Hematopoietic multipotent progenitor cell (in vitro differentiated cells): ENCODE results near the gene SPI1. TPM values are rescaled to one million over a fixed set of nuclear protein-coding genes. Genes with fewer than 3 reads are reported as not detected.
"Not testable (repeated sequence)": the region's sequence is repeated elsewhere in the genome, so short reads cannot be mapped to it uniquely, and the experiment has no call there.

Experiments
- DNase-seq, 3 donors: peaks; one replicate each; pipeline ENCODE4 v3.0.0-alpha.2; 2011 to 2015; ENCODE audit warnings: low read depth in 2 of 3, low spot score in 2 of 3
- total RNA-seq: library from RNA; depleted of rRNA; stranded (reverse); fragments of >200 nt; gene quantifications from one replicate; pipeline ENCODE4 v1.2.3, GENCODE V29; 2012

Gene SPI1
- total RNA-seq, 1 donor: 99.6 TPM

DNA sequence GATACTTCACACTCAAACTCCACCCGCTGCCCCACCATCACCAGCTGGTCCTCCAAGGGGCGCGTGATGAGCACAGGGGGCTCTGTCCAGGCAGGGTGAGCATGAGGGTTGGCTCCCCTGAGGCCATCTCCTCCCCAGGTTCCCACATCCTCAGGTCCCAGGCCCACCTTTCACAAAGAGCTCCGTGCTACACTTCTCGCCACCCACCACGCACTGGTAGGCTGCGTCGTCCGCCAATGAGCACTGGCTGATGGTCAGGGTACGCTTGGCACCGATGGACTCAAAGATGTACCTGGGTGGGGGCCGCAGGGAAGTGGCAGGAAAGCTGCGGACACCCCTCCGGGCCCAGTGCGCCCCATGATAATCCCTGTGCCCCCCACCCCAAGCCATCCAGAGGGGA, 35.5 kb downstream of the SPI1 start:
- DNase-seq: no peak

GRCh38 chr11:47342036-47342803, 36.1 kb downstream of the SPI1 start:
- no peak for DNase-seq

GRCh38 chr11:47340980-47341775, 37.2 kb downstream of the SPI1 start:
- no peak for DNase-seq

DNA sequence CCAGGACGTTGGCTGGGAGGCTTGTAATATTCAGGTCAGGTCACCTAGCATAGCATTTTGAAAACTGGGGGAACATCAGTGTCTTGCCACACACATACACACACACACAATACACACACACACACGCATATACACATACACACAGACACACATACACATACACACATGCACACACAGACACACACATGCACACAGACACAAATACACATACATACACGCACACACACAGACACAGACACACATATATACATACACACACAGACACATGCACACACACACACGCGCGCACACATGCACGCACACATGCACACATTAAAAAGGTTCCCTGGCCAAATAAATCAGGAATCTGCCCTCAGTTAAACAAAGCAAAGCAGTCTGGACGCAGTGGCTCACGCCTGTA, 38.3 kb downstream of the SPI1 start:
- DNase-seq: no peak

GRCh38 chr11:47338396-47339241, 39.7 kb downstream of the SPI1 start:
- DNase-seq: no peak

- DNase-seq: no peak
These were observed 41.0 kb downstream of the SPI1 start for GRCh38 chr11:47337229-47337924.

- DNase-seq: no peak
These were observed 41.8 kb downstream of the SPI1 start for GRCh38 chr11:47336595-47336994.

GRCh38 chr11:47335733-47336132, 42.6 kb downstream of the SPI1 start:
- no peak for DNase-seq

DNA sequence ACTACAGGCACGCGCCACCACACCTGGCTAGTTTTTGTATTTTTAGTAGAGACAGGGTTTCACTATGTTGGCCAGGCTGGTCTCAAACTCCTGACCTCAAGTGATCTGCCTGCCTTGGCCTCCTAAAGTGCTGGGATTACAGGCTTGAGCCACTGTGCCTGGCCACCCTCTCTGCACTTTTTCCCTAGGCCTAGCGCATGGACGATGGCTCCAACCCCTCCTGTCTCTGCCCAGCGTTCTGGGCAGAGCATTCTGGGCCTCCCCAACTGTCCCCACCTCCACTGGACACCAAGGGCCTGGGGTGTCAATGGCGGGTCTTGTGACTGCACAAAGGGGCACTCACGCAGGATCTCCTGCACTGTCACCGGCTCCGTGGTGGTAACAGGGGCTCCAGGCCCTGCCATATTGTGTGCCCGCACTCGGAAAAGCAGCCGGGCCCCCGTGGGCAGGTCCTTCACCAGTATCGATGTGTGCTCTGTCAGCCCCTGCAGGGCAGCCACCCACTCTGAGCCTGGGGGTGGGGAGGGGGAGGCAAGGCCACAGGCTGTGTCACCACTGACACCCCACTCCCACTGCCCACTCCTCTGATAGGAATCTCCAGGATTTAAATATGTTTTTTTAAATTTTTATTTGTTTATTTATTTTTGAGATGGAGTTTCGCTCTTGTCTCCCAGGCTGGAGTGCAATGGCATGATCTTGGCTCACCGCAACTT, 43.5 kb downstream of the SPI1 start:
- DNase-seq: not testable (repeated sequence)

DNA sequence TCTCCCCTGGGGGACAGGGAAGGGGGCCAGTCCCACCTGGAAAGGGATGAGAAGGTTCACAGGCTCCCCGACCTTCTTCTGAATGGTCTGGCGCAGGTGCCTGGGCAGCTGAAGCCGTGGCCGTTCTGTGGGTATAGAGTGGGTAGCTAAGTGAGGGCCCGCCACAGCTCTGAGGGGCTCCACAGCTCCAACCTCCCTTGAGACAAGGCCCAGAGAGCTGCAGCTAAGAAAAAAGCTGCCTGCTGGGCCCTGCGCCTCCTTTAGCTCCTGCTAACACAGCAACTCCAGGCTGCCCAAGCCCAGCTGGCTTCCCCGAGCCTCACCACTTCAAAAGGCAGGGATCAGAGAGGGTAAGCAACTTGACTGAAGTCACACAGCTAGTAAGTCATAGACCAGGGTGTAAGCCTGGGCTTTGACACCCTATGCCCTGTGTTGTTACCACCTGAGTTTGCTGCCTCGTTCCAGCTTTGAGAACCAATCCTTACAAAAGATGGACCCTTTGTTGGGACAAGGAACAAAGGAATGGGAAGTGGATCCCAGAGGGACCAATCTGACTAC, 44.4 kb downstream of the SPI1 start:
- no peak for DNase-seq

GRCh38 chr11:47333526-47333845, 44.9 kb downstream of the SPI1 start:
- DNase-seq: no peak

DNA sequence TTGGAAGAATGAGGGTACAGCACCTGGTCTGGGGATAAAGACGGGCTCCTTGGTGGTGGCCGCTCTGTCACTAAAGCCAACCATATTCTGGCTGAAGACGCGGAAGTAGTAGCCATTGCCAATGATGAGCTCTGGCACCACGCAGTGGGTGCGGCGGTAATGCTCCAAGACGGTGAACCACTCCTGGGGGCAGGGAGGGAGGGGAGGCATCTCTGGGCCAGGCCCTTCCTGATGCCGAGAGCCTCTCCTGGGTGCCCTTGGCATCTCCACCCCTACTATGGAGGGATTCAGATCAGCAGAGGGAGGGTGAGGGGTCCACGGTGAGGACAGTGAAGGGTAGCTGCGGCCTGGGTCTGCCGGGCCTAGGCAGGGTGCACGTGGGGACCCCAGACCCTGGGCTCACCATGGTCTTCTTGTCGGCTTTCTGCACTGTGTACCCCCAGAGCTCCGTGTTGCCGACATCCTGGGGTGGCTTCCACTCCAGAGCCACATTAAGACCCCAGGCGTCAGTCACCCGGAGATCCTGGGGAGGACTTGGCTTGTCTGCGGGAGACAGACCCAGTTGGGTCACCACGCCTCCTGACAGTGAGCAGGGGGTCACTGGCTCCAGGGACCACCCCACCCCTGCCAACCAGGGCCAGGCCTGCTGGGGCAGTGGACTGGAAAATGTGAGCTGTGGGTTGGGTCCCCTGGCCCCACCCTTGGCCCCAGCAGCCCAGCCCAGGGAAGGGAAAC, 45.4 kb downstream of the SPI1 start:
- DNase-seq: no peak

DNA sequence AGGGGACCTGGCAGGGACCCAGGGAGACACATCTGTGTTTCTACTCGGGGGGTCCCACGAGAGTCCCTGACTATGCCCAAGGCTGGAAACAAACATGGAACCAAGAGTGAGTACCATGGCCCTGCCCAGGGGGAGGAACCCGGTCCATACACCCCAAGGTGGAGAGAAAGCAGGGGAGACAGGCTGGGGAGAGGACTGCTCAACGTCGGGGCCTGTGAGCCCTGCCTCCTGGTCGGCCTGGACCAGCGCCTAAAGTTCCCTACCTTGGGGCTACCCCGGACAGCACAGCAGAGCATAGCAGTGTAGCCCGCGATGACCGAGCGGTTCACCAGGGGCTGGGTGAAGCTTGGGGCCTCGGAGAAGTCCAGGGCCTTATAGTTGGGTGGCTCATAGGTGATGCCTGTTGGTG, 46.0 kb downstream of the SPI1 start:
- DNase-seq: no peak

DNA sequence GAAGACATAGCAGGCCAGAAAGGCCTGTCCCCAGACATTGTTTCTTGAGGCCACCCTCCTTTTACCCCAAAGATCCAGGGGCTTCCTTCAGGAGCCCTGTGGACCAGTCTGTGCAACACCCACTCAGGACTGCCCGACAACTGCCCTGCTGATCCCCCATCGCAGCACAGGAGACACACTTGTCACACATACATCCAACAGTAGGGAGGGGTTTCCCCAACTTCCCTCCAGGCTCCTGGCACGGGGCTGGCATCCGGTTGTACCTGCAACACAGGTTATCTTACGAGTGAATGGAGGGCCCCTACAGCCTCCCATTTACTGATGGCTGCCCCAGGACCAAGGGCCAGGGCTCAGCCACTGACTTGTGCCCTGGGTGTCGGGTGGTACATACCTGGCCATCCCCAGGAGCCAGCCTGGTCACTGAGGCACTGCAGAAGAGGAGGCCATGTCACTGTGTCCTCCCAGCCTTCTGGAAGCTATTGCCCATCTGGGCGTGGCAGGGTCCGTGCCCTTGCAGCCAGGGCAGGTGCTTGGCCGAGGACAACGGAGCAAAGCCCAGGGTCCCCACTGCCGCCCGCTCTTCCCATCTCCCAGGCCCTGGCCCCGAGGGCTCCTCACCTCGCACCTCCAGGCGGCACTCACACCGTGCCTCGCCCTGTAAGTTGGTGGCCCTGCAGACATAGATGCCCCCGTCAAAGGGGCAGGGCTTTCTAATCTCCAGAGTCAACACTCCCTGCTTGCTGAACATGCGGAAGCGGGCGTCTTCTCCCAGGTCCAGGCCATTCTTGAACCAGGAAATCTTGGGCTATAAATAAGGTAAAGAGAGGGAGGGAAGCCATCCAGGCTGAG, 46.7 kb downstream of the SPI1 start:
- no peak for DNase-seq

- DNase-seq: no peak
These were observed 48.1 kb downstream of the SPI1 start for GRCh38 chr11:47329987-47330931.

DNA sequence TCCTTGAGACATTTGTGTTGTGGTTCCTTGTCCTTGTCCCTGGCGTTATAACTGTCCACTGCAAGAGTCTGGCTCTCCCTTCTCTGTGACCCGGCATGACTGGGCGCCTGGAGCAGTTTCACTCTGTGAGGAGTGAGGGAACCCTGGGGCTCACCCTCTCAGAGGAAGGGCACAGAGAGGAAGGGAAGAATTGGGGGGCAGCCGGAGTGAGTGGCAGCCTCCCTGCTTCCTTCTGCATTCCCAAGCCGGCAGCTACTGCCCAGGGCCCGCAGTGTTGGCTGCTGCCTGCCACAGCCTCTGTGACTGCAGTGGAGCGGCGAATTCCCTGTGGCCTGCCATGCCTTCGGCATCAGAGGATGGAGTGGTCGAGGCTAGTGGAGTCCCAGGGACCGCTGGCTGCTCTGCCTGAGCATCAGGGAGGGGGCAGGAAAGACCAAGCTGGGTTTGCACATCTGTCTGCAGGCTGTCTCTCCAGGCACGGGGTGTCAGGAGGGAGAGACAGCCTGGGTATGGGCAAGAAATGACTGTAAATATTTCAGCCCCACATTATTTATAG, 48.8 kb downstream of the SPI1 start:
- DNase-seq: no peak
